NCI-H2081 treated with DMSO at 0.1 percent for 48 hours (cell line): Measurements from ENCODE around the gene PRDM15.
"Not testable (repeated sequence)": the region's sequence is repeated elsewhere in the genome, so short reads cannot be mapped to it uniquely, and the experiment has no call there.

Experiments
- DNase-seq: peaks from one replicate; lab custom pipeline; 2025; lab: John Stamatoyannopoulos, UW

PRDM15 gene

GRCh38 chr21:41804381-41804780, 74.8 kb downstream of the PRDM15 start:
- no peak for DNase-seq

GRCh38 chr21:41803316-41803715, 75.8 kb downstream of the PRDM15 start:
- DNase-seq = no peak

GRCh38 chr21:41802684-41803083, 76.5 kb downstream of the PRDM15 start:
- no peak for DNase-seq

- DNase-seq = no peak
Measured at GRCh38 chr21:41802198-41802584, 77.0 kb downstream of the PRDM15 start.

GRCh38 chr21:41801321-41802197, 77.6 kb downstream of the PRDM15 start:
- DNase-seq = no peak

- no peak for DNase-seq
Measured at GRCh38 chr21:41800425-41801320, 78.5 kb downstream of the PRDM15 start.

- DNase-seq = no peak
Measured at GRCh38 chr21:41799763-41800162, 79.4 kb downstream of the PRDM15 start.

GRCh38 chr21:41798326-41798725, 80.8 kb downstream of the PRDM15 start:
- DNase-seq = no peak

- DNase-seq = no peak
Measured at GRCh38 chr21:41796476-41797080, 82.6 kb downstream of the PRDM15 start.

GRCh38 chr21:41795726-41796125, 83.4 kb downstream of the PRDM15 start:
- DNase-seq = no peak

- DNase-seq = no peak
Measured at GRCh38 chr21:41794600-41794999, 84.5 kb downstream of the PRDM15 start.

GRCh38 chr21:41792711-41793110, 86.4 kb downstream of the PRDM15 start:
- no peak for DNase-seq

- no peak for DNase-seq
Measured at GRCh38 chr21:41786509-41786987, 92.6 kb downstream of the PRDM15 start.

- DNase-seq = not testable (repeated sequence)
Measured at GRCh38 chr21:41785262-41785661, 93.9 kb downstream of the PRDM15 start.

GRCh38 chr21:41784456-41785102, 94.6 kb downstream of the PRDM15 start:
- no peak for DNase-seq

- peak; percentile 33 for DNase-seq
Measured at GRCh38 chr21:41783476-41784180, 95.5 kb downstream of the PRDM15 start.

GRCh38 chr21:41781050-41781410, 98.1 kb downstream of the PRDM15 start:
- DNase-seq = no peak

- no peak for DNase-seq
Measured at GRCh38 chr21:41780337-41781049, 98.7 kb downstream of the PRDM15 start.

GRCh38 chr21:41779659-41780058, 99.5 kb downstream of the PRDM15 start:
- DNase-seq = no peak

GRCh38 chr21:41778930-41779600, 100.1 kb downstream of the PRDM15 start:
- no peak for DNase-seq
